HepG2 (cell line): ENCODE measurements around the gene MIF. TPM values are rescaled to one million over a fixed set of nuclear protein-coding genes. Genes with fewer than 3 reads are reported as not detected.

Source experiments
- ATAC-seq: fragments of 200-7000 bp; cut with Tn5 transposase; 3 replicates; pipeline ENCODE4 v1.9.1; 2020; ENCODE audit warnings: mild to moderate bottlenecking, moderate library complexity
- BruUV-seq: library from RNA; stranded (reverse); fragments of 400-500 nt; replicated peaks from 2 replicates; lab custom pipeline; 2021; lab: Mats Ljungman, UMichigan
- CTCF ChIA-PET: fragments of 300-600 bp; formaldehyde crosslinking; extraction: SDS; loops from one replicate; lab custom pipeline; 2021; ENCODE audit warnings: low total read pairs, inconsistent platforms, low intra/inter-chr PET ratio; lab: Yijun Ruan, JAX
- POLR2A ChIA-PET: fragments of 350-600 bp; sonication (Branson Sonifier 250); formaldehyde crosslinking; loops from one replicate; lab custom pipeline; 2020; ENCODE audit warnings: antibody characterized with exemption, inconsistent platforms; lab: Yijun Ruan, JAX
- DNase-seq: peaks from one replicate; pipeline ENCODE4 v3.0.0-alpha.2; 2015; ENCODE audit warnings: low spot score
- FAIRE-seq: peaks from 3 replicates; lab custom pipeline; 2011; peaks lifted over from hg19 to GRCh38; lab: Jason Lieb, UNC
- H2AFZ ChIP-seq: one replicate; pipeline ENCODE4 v1.6.1; 2011; ENCODE audit warnings: low read length, inconsistent platforms
- H3K27ac ChIP-seq: fragments of 300-600 bp; 3 replicates; pipeline ENCODE4 v1.8.0; 2011; ENCODE audit warnings: mixed run types, mild to moderate bottlenecking, mixed read lengths, low read length, inconsistent platforms; ENCODE audit not compliant: insufficient read depth; ENCODE audit errors: extremely low read length
- H3K27me3 ChIP-seq, 2 experiments: fragments of 200-600 bp in 1 of 2; 2 replicates in 1 of 2; 3 replicates in 1 of 2; pipeline versions ENCODE4 v1.6.0 to v1.8.0; 2011; ENCODE audit warnings: low read length in 2 of 2, mild to moderate bottlenecking in 2 of 2, moderate library complexity in 2 of 2, inconsistent platforms in 1 of 2; ENCODE audit not compliant: insufficient read depth in 2 of 2, control insufficient read depth in 1 of 2
- H3K36me3 ChIP-seq, 2 experiments: fragments of 200-600 bp in 1 of 2; replicated peaks in 1 of 2; 2 replicates in 1 of 2; 3 replicates in 1 of 2; pipeline versions ENCODE4 v1.5.1 to v1.8.0; 2011; ENCODE audit warnings: low read length in 2 of 2, inconsistent platforms in 1 of 2; ENCODE audit not compliant: insufficient read depth in 2 of 2, control insufficient read depth in 1 of 2
- H3K4me1 ChIP-seq: 2 replicates; pipeline ENCODE4 v1.5.1; 2012; ENCODE audit warnings: low read length, inconsistent platforms; ENCODE audit not compliant: insufficient read depth
- H3K4me2 ChIP-seq: 2 replicates; pipeline ENCODE4 v1.6.0; 2011; ENCODE audit warnings: low read depth, low read length, inconsistent platforms
- H3K4me3 ChIP-seq, 3 experiments: fragments of 200-600 bp in 1 of 3; sonication (generic), shearing (Covaris generic) in 1 of 3; replicated peaks in 1 of 3; 2 replicates each; pipeline ENCODE4 v1.5.1; 2011 to 2016; ENCODE audit warnings: low read length in 3 of 3, inconsistent platforms in 2 of 3, low read depth in 2 of 3, mild to moderate bottlenecking in 2 of 3, control low read depth in 1 of 3, mixed read lengths in 1 of 3; ENCODE audit not compliant: insufficient read depth in 1 of 3
- H3K79me2 ChIP-seq: one replicate; pipeline ENCODE4 v1.6.1; 2011; ENCODE audit warnings: low read length, inconsistent platforms; ENCODE audit not compliant: insufficient read depth
- H3K9ac ChIP-seq: 2 replicates; pipeline ENCODE4 v1.6.0; 2011; ENCODE audit warnings: mild to moderate bottlenecking, low read depth, low read length, inconsistent platforms; ENCODE audit not compliant: insufficient read depth
- H3K9me3 ChIP-seq: 2 replicates; pipeline ENCODE4 v1.5.1; 2012; ENCODE audit warnings: mild to moderate bottlenecking, low read length
- H4K20me1 ChIP-seq: 2 replicates; pipeline ENCODE4 v1.6.0; 2011; ENCODE audit warnings: inconsistent platforms, mild to moderate bottlenecking, low read length, moderate library complexity; ENCODE audit not compliant: insufficient read depth
- E2F1 ChIP-seq: sonication (generic); formaldehyde crosslinking; IDR thresholded peaks from 2 replicates; pipeline ENCODE4 v1.5.0; 2020; ENCODE audit warnings: missing genetic modification reagents
- GTF2F1 ChIP-seq: fragments of 150-350 bp; IDR thresholded peaks from 2 replicates; pipeline ENCODE4 v1.6.1; 2014; ENCODE audit warnings: low read length
- HCFC1 ChIP-seq: fragments of 150-350 bp; IDR thresholded peaks from 2 replicates; pipeline ENCODE4 v1.6.1; 2014; ENCODE audit warnings: low read depth, low read length
- HNF4A ChIP-seq: sonication (generic); formaldehyde crosslinking; IDR thresholded peaks from 2 replicates; pipeline ENCODE4 v1.4.0; 2020; ENCODE audit warnings: missing genetic modification reagents
- SP4 ChIP-seq: sonication (generic); formaldehyde crosslinking; IDR thresholded peaks from 2 replicates; pipeline ENCODE4 v1.8.1; 2023; ENCODE audit warnings: mild to moderate bottlenecking, missing genetic modification reagents
- XBP1 ChIP-seq: sonication (generic); formaldehyde crosslinking; IDR thresholded peaks from 2 replicates; pipeline ENCODE4 v1.5.0; 2020; ENCODE audit warnings: missing genetic modification reagents
- ZKSCAN1 ChIP-seq: fragments of 150-350 bp; IDR thresholded peaks from 2 replicates; pipeline ENCODE4 v1.6.1; 2014; ENCODE audit warnings: low read length
- ZNF280D ChIP-seq: sonication (generic); formaldehyde crosslinking; IDR thresholded peaks from 2 replicates; pipeline ENCODE4 v1.5.1; 2020; ENCODE audit warnings: mild to moderate bottlenecking, missing genetic modification reagents
- ZNF687 ChIP-seq: sonication (generic); formaldehyde crosslinking; IDR thresholded peaks from 2 replicates; pipeline ENCODE4 v1.5.1; 2020; ENCODE audit warnings: mild to moderate bottlenecking, missing genetic modification reagents, moderate library complexity
- WGBS: methylation state at CpG from one replicate; pipeline ENCODE4 v1.1.6; 2017; ENCODE audit warnings: low lambda C conversion rate; 5-methylcytosine and 5-hydroxymethylcytosine counted together
- in situ Hi-C: cut with HindIII; loops from 2 replicates; pipeline ENCODE4 v1.10.0; 2017; ENCODE audit warnings: low pct_unique_long_range_greater_than_20kb; ENCODE audit not compliant: extremely low pct_ligation_motif_present
- intact Hi-C: fragments of 100-400 bp; cut with micrococcal nuclease; formaldehyde crosslinking; loops from one replicate; pipeline ENCODE4 v1.10.0; 2022; ENCODE audit not compliant: unreplicated experiment
- polyA plus RNA-seq, 8 experiments: library from polyadenylated mRNA; depleted of rRNA in 3 of 8; stranded (reverse) in 7 of 8; unstranded in 1 of 8; fragments of >200 nt; fragmentation: Illumina TruSeq in 4 of 8; extraction: Trizol in 4 of 8; gene quantifications; 2 replicates each; pipeline versions ENCODE4 v1.2.1 to v1.2.3, GENCODE V29; 2011 to 2016; ENCODE audit warnings: low read depth in 4 of 8, missing spikeins in 1 of 8, mixed read lengths in 1 of 8; ENCODE audit not compliant: insufficient read depth in 1 of 8
- total RNA-seq, 5 experiments: library from RNA; depleted of rRNA; stranded (reverse); fragments of >200 nt; fragmentation: Illumina TruSeq; extraction: Trizol; gene quantifications; 2 replicates each; pipeline ENCODE4 v1.2.3, GENCODE V29; 2016; ENCODE audit warnings: low read depth in 1 of 5
- TF ChIP-seq, protein P1 (sequence below): sonication (generic); formaldehyde crosslinking; IDR thresholded peaks from 2 replicates; pipeline ENCODE4 v1.4.0; 2020; ENCODE audit warnings: missing genetic modification reagents, borderline replicate concordance
- TF ChIP-seq, protein P2 (sequence below): sonication (generic); formaldehyde crosslinking; IDR thresholded peaks from 2 replicates; pipeline ENCODE4 v1.5.0; 2020; ENCODE audit warnings: mild to moderate bottlenecking, missing genetic modification reagents, moderate library complexity

Gene MIF
- total and polyA plus RNA-seq, 2 of the 13 experiments (the other 11 are each of a cell fraction or from before 2014, with no cell fraction given) = 634 to 675 TPM

- H3K4me2 ChIP-seq = peak overlapping the region; percentile 84
- peaks cover 36% of the 10 kb centered on the region for H3K4me1 ChIP-seq
- H2AFZ ChIP-seq = no peak overlapping the region
- in situ Hi-C loops (no loop called here), intact Hi-C loops (no loop called here)
- H3K27ac ChIP-seq = peak overlapping the region; percentile 90
- H3K9ac ChIP-seq = peak overlapping the region; percentile 91
- DNase-seq = peak; percentile 98
- POLR2A ChIA-PET = interaction anchor here (0.7 to 6.9 kb wide), 13 partner anchors 9 to 1216 kb away, joined by 3 to 84 read pairs (median 6); partner anchors contain the start of genes CABIN1, MIF and SLC2A11
- H3K79me2 ChIP-seq = no peaks in the 10 kb centered on the region
- peak overlapping the region; percentile 58 to 77 (median 61) for H3K4me3 ChIP-seq
- BruUV-seq = no TSS peak
- no peaks in the 10 kb centered on the region for H3K9me3 ChIP-seq
- peak; percentile 98 for ATAC-seq
- WGBS = 8% methylated on average over 24 of the region's 44 CpGs
- peaks cover 1 to 6% of the 10 kb centered on the region in 2 experiments; a peak in 3 of 5 replicates for H3K36me3 ChIP-seq
- CTCF ChIA-PET = no interaction called here
- H4K20me1 ChIP-seq = no peaks in the 10 kb centered on the region
- H3K27me3 ChIP-seq = no peaks in the 10 kb centered on the region; a peak in 1 of 5 replicates
- peak; percentile 63 for FAIRE-seq
- no peak for TF ChIP-seq ZKSCAN1
- TF ChIP-seq HNF4A = no peak
- no peak for TF ChIP-seq XBP1 (CRISPR knock-in tag)
- peak; percentile 98 for TF ChIP-seq ZNF687
- no peak for TF ChIP-seq GTF2F1
- peak; percentile 74; the same call in 1 of the 2 replicates for TF ChIP-seq E2F1 (CRISPR knock-in tag)
- TF ChIP-seq ZNF280D = peak; percentile 94
- peak; percentile 12; the same call in 1 of the 2 replicates for TF ChIP-seq HCFC1
- TF ChIP-seq, protein P1, sequence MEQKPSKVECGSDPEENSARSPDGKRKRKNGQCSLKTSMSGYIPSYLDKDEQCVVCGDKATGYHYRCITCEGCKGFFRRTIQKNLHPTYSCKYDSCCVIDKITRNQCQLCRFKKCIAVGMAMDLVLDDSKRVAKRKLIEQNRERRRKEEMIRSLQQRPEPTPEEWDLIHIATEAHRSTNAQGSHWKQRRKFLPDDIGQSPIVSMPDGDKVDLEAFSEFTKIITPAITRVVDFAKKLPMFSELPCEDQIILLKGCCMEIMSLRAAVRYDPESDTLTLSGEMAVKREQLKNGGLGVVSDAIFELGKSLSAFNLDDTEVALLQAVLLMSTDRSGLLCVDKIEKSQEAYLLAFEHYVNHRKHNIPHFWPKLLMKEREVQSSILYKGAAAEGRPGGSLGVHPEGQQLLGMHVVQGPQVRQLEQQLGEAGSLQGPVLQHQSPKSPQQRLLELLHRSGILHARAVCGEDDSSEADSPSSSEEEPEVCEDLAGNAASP = 0 out of 2 replicates have a peak, but pooled peaks have one; percentile 35
- TF ChIP-seq SP4 (CRISPR knock-in tag) = peak; percentile 92
- TF ChIP-seq, protein P2, sequence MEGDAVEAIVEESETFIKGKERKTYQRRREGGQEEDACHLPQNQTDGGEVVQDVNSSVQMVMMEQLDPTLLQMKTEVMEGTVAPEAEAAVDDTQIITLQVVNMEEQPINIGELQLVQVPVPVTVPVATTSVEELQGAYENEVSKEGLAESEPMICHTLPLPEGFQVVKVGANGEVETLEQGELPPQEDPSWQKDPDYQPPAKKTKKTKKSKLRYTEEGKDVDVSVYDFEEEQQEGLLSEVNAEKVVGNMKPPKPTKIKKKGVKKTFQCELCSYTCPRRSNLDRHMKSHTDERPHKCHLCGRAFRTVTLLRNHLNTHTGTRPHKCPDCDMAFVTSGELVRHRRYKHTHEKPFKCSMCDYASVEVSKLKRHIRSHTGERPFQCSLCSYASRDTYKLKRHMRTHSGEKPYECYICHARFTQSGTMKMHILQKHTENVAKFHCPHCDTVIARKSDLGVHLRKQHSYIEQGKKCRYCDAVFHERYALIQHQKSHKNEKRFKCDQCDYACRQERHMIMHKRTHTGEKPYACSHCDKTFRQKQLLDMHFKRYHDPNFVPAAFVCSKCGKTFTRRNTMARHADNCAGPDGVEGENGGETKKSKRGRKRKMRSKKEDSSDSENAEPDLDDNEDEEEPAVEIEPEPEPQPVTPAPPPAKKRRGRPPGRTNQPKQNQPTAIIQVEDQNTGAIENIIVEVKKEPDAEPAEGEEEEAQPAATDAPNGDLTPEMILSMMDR (CRISPR knock-in tag) = no peak; the same call in 1 of the 2 replicates
Measured at GRCh38 chr22:23913661-23914353, 19.6 kb downstream of the MIF start.
